ENCODE results near the gene ERICH4. TPM values are rescaled to one million over a fixed set of nuclear protein-coding genes. Genes with fewer than 3 reads are reported as not detected.

ERICH4 gene
- total and polyA plus RNA-seq, 2 donors (not counting 1 experiment from before 2014, with no cell fraction given) = not detected

DNA sequence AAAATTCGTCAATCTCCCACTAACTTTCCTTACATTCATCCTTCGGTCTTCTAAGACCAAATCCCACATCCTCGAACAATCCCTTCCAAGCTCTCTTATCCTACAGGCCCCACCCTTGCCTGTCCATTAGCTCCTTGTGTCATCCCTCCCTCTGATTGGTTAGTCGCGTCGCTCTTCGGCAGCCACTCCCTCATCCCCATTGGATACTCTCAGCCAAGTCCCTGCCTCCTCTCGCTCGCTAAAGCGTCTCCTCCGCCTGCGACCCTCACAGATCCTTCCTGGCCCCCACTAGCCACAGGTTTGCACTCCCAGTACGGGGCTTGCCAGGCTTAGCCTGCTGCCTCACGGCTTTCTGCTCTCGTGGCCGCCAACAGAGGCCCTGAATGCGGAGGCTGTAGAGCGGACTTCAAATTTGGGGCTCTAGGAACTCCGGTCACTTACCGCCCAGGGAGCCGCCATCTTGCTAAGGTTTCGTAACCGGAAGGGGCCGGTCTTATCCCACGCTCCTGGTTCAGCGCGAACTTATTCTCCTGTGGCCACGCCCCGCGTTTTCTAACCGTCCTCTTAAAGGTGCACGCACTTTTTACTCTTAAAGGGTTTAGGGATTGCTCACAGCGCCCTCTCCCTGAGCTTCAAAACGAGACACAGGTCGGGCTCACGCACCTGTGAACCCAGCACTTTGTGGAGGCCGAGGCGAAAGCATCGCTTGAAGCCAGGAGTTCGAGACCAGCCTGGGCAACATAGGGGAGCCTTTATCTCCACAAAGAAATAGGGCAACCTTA lies 3.3 kb upstream of the ERICH4 start, which contains the start of gene DMAC2:
DMAC2 (minus strand) TSS at position 472 of the 782 bp plus-strand sequence; CDS start at position 459, 13 bp downstream.
- Histone ChIP-seq H3K79me2 (ENCODE audit: control insufficient read depth, insufficient read depth, low read length) (peaks cover 12% of the 10 kb centered on the region), H3K4me1 (ENCODE audit: control insufficient read depth in 2 of 2, insufficient read depth in 2 of 2, low read length in 2 of 2) (peaks cover 8 to 14% of the 10 kb centered on the region in 2 donors), H3K4me2 (replicated peaks; ENCODE audit: low read depth, low read length, poor library complexity, severe bottlenecking) (peak within 1 kb of the TSS; percentile 88), H3K36me3 (replicated peaks in 1 of 2; ENCODE audit: control extremely low read depth in 1 of 2, control insufficient read depth in 1 of 2, extremely low read depth in 1 of 2, insufficient read depth in 2 of 2, low read length in 1 of 2) (peaks cover 0 to 14% of the 10 kb centered on the region in 2 experiments), H4K20me1 (ENCODE audit: control insufficient read depth, insufficient read depth, low read length, poor library complexity, severe bottlenecking) (no peaks in the 10 kb centered on the region), H3K9ac (ENCODE audit: low read length) (peak within 1 kb of the TSS; percentile 87), H3K27ac (ENCODE audit: low read length in 2 of 2) (peak within 1 kb of the TSS; percentile 51 to 80), H3K9me3 (ENCODE audit: control extremely low read depth in 1 of 3, control insufficient read depth in 2 of 3, insufficient read depth in 1 of 3, low read length in 2 of 3) (no peaks in the 10 kb centered on the region), H3K4me3 (ENCODE audit: control extremely low read depth in 1 of 5, extremely low read depth in 1 of 5, insufficient read depth in 1 of 5, low read depth in 2 of 5, low read length in 4 of 5) (peak within 1 kb of the TSS; percentile 61 to 97 (median 81)), H3K27me3 (replicated peaks in 1 of 4; ENCODE audit: control extremely low read depth in 1 of 4, control insufficient read depth in 3 of 4, insufficient read depth in 4 of 4, low read length in 3 of 4) (peaks cover 0 to 4% (median 0%) of the 10 kb centered on the region in 4 experiments), H2AFZ (ENCODE audit: insufficient read depth, low read depth, low read length, poor library complexity, severe bottlenecking) (peak within 1 kb of the TSS; percentile 94)
- POLR2A ChIA-PET = interaction anchor here (0.5 to 1.5 kb wide), 7 partner anchors 75 to 136 kb away, joined by 3 to 8 read pairs (median 3); partner anchors contain the start of genes B9D2 and CEACAM21
- peak; percentile 98 for ATAC-seq (ENCODE audit: low read depth)
- Mint-ChIP-seq H3K4me1 (peaks cover 15% of the 10 kb centered on the region), H3K27me3 (peaks cover 13% of the 10 kb centered on the region), H3K4me3 (peak within 1 kb of the TSS; percentile 45), H3K9me3 (ENCODE audit: insufficient read depth) (no peaks in the 10 kb centered on the region), H3K27ac (peak within 1 kb of the TSS; percentile 50)
- intact Hi-C loops (cut with micrococcal nuclease) = loop anchor here (1.0 kb wide), 1 partner anchor 42 kb away; the partner anchor contains the start of genes BCKDHA and EXOSC5
- CTCF ChIA-PET = interaction anchor here (0.7 to 3.8 kb wide), 17 partner anchors 8 to 160 kb away, joined by 3 to 31 read pairs (median 4); partner anchors contain the start of gene B9D2
- DNase-seq = peak; percentile 94
- WGBS (ENCODE audit: insufficient coverage) = 0% methylated on average over 40 of the region's 40 CpGs
- TF ChIP-seq CTCF (IDR thresholded peaks at IDR 0.05) (peak; percentile 41), EZH2 (IDR thresholded peaks at IDR 0.05; ENCODE audit: borderline replicate concordance, insufficient read depth, low read depth, low read length, poor library complexity, severe bottlenecking) (no peak)

Data from B cell (primary cell).